ENCODE results near the gene ZSCAN5A. TPM values are rescaled to one million over a fixed set of nuclear protein-coding genes. Genes with fewer than 3 reads are reported as not detected.

Gene ZSCAN5A
- total and polyA plus RNA-seq, 9 of the 15 experiments (the other 6 are each of a cell fraction or from before 2014, with no cell fraction given): 5.8 to 15.3 (median 11.8) TPM

- intact Hi-C loops (cut with micrococcal nuclease): no loop called here
- no peak for ATAC-seq
- H3K27me3 ChIP-seq (ENCODE audit: control insufficient read depth in 2 of 2, insufficient read depth in 2 of 2, low read length in 2 of 2): no peaks in the 10 kb centered on the region
- in situ Hi-C loops (cut with MboI): loop anchor here (25.0 kb wide), 1 partner anchor 679 kb away; the partner anchor contains the start of genes CCDC106, ZNF580 and ZNF581
- peaks cover 3% of the 10 kb centered on the region; the same call in 1 of the 2 replicates for H3K9me3 ChIP-seq (replicated peaks; ENCODE audit: control insufficient read depth, insufficient read depth, low read depth, low read length)
- CTCF ChIA-PET (ENCODE audit: low intra/inter-chr PET ratio): no interaction called here
- H3K27ac ChIP-seq (ENCODE audit: extremely low read depth, low read depth, low read length): no peak overlapping the region
- H3K36me3 ChIP-seq (ENCODE audit: control insufficient read depth, insufficient read depth, low read length): peaks cover 13% of the 10 kb centered on the region; the same call in 2 of the 3 replicates
- TF ChIP-seq DNMT1 (IDR thresholded peaks at IDR 0.05) (no peak), ZZZ3 (IDR thresholded peaks at IDR 0.05) (no peak), KLF16 (IDR thresholded peaks at IDR 0.05) (no peak), L3MBTL2 (IDR thresholded peaks at IDR 0.05) (no peak), XRCC4 (IDR thresholded peaks at IDR 0.05; ENCODE audit: extremely low read depth, insufficient read depth, insufficient read length) (no peak), ZNF41 (CRISPR knock-in tag; conservative IDR thresholded peaks at IDR 0.05) (no peak), CHD2 (IDR thresholded peaks at IDR 0.05; ENCODE audit: low read depth, low read length) (no peak), ZSCAN32 (CRISPR knock-in tag; IDR thresholded peaks at IDR 0.05) (no peak), SREBF2 (CRISPR knock-in tag; IDR thresholded peaks at IDR 0.05) (no peak), CAMTA2 (CRISPR knock-in tag; conservative IDR thresholded peaks at IDR 0.05) (no peak)
- TF ChIP-seq, protein P1, sequence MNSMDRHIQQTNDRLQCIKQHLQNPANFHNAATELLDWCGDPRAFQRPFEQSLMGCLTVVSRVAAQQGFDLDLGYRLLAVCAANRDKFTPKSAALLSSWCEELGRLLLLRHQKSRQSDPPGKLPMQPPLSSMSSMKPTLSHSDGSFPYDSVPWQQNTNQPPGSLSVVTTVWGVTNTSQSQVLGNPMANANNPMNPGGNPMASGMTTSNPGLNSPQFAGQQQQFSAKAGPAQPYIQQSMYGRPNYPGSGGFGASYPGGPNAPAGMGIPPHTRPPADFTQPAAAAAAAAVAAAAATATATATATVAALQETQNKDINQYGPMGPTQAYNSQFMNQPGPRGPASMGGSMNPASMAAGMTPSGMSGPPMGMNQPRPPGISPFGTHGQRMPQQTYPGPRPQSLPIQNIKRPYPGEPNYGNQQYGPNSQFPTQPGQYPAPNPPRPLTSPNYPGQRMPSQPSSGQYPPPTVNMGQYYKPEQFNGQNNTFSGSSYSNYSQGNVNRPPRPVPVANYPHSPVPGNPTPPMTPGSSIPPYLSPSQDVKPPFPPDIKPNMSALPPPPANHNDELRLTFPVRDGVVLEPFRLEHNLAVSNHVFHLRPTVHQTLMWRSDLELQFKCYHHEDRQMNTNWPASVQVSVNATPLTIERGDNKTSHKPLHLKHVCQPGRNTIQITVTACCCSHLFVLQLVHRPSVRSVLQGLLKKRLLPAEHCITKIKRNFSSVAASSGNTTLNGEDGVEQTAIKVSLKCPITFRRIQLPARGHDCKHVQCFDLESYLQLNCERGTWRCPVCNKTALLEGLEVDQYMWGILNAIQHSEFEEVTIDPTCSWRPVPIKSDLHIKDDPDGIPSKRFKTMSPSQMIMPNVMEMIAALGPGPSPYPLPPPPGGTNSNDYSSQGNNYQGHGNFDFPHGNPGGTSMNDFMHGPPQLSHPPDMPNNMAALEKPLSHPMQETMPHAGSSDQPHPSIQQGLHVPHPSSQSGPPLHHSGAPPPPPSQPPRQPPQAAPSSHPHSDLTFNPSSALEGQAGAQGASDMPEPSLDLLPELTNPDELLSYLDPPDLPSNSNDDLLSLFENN (IDR thresholded peaks at IDR 0.05; ENCODE audit: low read depth in 2 of 2, low read length in 2 of 2): no peak
- TF ChIP-seq, protein P2, sequence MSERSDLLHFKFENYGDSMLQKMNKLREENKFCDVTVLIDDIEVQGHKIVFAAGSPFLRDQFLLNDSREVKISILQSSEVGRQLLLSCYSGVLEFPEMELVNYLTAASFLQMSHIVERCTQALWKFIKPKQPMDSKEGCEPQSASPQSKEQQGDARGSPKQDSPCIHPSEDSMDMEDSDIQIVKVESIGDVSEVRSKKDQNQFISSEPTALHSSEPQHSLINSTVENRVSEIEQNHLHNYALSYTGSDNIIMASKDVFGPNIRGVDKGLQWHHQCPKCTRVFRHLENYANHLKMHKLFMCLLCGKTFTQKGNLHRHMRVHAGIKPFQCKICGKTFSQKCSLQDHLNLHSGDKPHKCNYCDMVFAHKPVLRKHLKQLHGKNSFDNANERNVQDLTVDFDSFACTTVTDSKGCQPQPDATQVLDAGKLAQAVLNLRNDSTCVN (CRISPR knock-in tag; IDR thresholded peaks at IDR 0.05): no peak
- WGBS (ENCODE audit: insufficient coverage, low coverage, missing lambda C conversion rate): 91% methylated on average over 5 of the region's 5 CpGs
- no peak overlapping the region for H3K9ac ChIP-seq (ENCODE audit: insufficient read depth in 1 of 2, low read depth in 2 of 2, low read length in 2 of 2)
- no peak overlapping the region for H3K4me2 ChIP-seq (ENCODE audit: insufficient read depth, low read length)
- H3K4me3 ChIP-seq: no peak overlapping the region
- BruUV-seq (replicated peaks): no TSS peak
- POLR2A ChIA-PET: no interaction called here
- no peak for DNase-seq (ENCODE audit: extremely low read depth in 1 of 4, low spot score in 3 of 4)
- no peaks in the 10 kb centered on the region for H3K9me1 ChIP-seq (ENCODE audit: control insufficient read depth, insufficient read depth, low read length)
- peaks cover 17 to 30% of the 10 kb centered on the region in 2 experiments for H3K4me1 ChIP-seq (replicated peaks in 1 of 2; ENCODE audit: control insufficient read depth in 2 of 2, insufficient read depth in 2 of 2, low read length in 2 of 2)
- H3K79me2 ChIP-seq (ENCODE audit: control insufficient read depth, insufficient read depth, low read length): peaks cover 12% of the 10 kb centered on the region
- H2AFZ ChIP-seq (ENCODE audit: low read depth, low read length): no peak overlapping the region
- no peak for FAIRE-seq
- no peaks in the 10 kb centered on the region for H4K20me1 ChIP-seq (replicated peaks; ENCODE audit: control insufficient read depth, insufficient read depth, low read length)
Measured at GRCh38 chr19:56316728-56317127, 2.1 kb upstream of the ZSCAN5A start.

All from K562 (cell line).